ENCODE measurements around the gene PRKD1.
"Not testable (repeated sequence)": the region's sequence is repeated elsewhere in the genome, so short reads cannot be mapped to it uniquely, and the experiment has no call there.

Gene PRKD1

GRCh38 chr14:29783556-29783955 lies 144.1 kb downstream of the PRKD1 start:
- no peaks in the 10 kb centered on the region for H3K27me3 ChIP-seq (ENCODE audit: control insufficient read depth, insufficient read depth, low read length)
- no peaks in the 10 kb centered on the region for H3K36me3 ChIP-seq (ENCODE audit: control insufficient read depth, insufficient read depth, low read length)
- no peak overlapping the region for H3K4me3 ChIP-seq (ENCODE audit: low read depth, low read length)
- H3K9me3 ChIP-seq (ENCODE audit: control insufficient read depth, insufficient read depth, low read length): no peaks in the 10 kb centered on the region
- H3K9ac ChIP-seq (ENCODE audit: low read depth, low read length): no peak overlapping the region
- no peaks in the 10 kb centered on the region for H3K4me1 ChIP-seq (ENCODE audit: control insufficient read depth, insufficient read depth, low read length)

- H3K4me1 ChIP-seq (ENCODE audit: control insufficient read depth, insufficient read depth, low read length): no peaks in the 10 kb centered on the region
- no peak overlapping the region for H3K4me3 ChIP-seq (ENCODE audit: low read depth, low read length)
- no peaks in the 10 kb centered on the region for H3K27me3 ChIP-seq (ENCODE audit: control insufficient read depth, insufficient read depth, low read length)
- no peaks in the 10 kb centered on the region for H3K9me3 ChIP-seq (ENCODE audit: control insufficient read depth, insufficient read depth, low read length)
- no peak overlapping the region for H3K9ac ChIP-seq (ENCODE audit: low read depth, low read length)
- H3K36me3 ChIP-seq (ENCODE audit: control insufficient read depth, insufficient read depth, low read length): no peaks in the 10 kb centered on the region
Observed at GRCh38 chr14:29782041-29782440, 145.6 kb downstream of the PRKD1 start.

- not testable (repeated sequence) for H3K9ac ChIP-seq (ENCODE audit: low read depth, low read length); H3K4me1 ChIP-seq (ENCODE audit: control insufficient read depth, insufficient read depth, low read length); H3K36me3 ChIP-seq (ENCODE audit: control insufficient read depth, insufficient read depth, low read length); H3K27me3 ChIP-seq (ENCODE audit: control insufficient read depth, insufficient read depth, low read length); H3K9me3 ChIP-seq (ENCODE audit: control insufficient read depth, insufficient read depth, low read length); H3K4me3 ChIP-seq (ENCODE audit: low read depth, low read length)
Observed at GRCh38 chr14:29777142-29777541, 150.5 kb downstream of the PRKD1 start.

- H3K27me3 ChIP-seq (ENCODE audit: control insufficient read depth, insufficient read depth, low read length): no peaks in the 10 kb centered on the region
- peaks cover 6% of the 10 kb centered on the region for H3K9me3 ChIP-seq (ENCODE audit: control insufficient read depth, insufficient read depth, low read length)
- no peaks in the 10 kb centered on the region for H3K4me1 ChIP-seq (ENCODE audit: control insufficient read depth, insufficient read depth, low read length)
- peaks cover 5% of the 10 kb centered on the region for H3K36me3 ChIP-seq (ENCODE audit: control insufficient read depth, insufficient read depth, low read length)
- H3K4me3 ChIP-seq (ENCODE audit: low read depth, low read length): no peak overlapping the region
- no peak overlapping the region for H3K9ac ChIP-seq (ENCODE audit: low read depth, low read length)
Observed at GRCh38 chr14:29773990-29774389, 153.7 kb downstream of the PRKD1 start.

- H3K27me3 ChIP-seq (ENCODE audit: control insufficient read depth, insufficient read depth, low read length): no peaks in the 10 kb centered on the region
- no peak overlapping the region for H3K9ac ChIP-seq (ENCODE audit: low read depth, low read length)
- no peaks in the 10 kb centered on the region for H3K4me1 ChIP-seq (ENCODE audit: control insufficient read depth, insufficient read depth, low read length)
- no peaks in the 10 kb centered on the region for H3K36me3 ChIP-seq (ENCODE audit: control insufficient read depth, insufficient read depth, low read length)
- H3K4me3 ChIP-seq (ENCODE audit: low read depth, low read length): no peak overlapping the region
- H3K9me3 ChIP-seq (ENCODE audit: control insufficient read depth, insufficient read depth, low read length): no peaks in the 10 kb centered on the region
Observed at GRCh38 chr14:29763342-29763858, 164.2 kb downstream of the PRKD1 start.

GRCh38 chr14:29759521-29760340 lies 167.9 kb downstream of the PRKD1 start:
- Histone ChIP-seq H3K9ac (ENCODE audit: low read depth, low read length) (no peak overlapping the region), H3K4me3 (ENCODE audit: low read depth, low read length) (no peak overlapping the region), H3K9me3 (ENCODE audit: control insufficient read depth, insufficient read depth, low read length) (no peaks in the 10 kb centered on the region), H3K4me1 (ENCODE audit: control insufficient read depth, insufficient read depth, low read length) (no peaks in the 10 kb centered on the region), H3K36me3 (ENCODE audit: control insufficient read depth, insufficient read depth, low read length) (no peaks in the 10 kb centered on the region), H3K27me3 (ENCODE audit: control insufficient read depth, insufficient read depth, low read length) (no peaks in the 10 kb centered on the region)

- Histone ChIP-seq H3K4me1 (ENCODE audit: control insufficient read depth, insufficient read depth, low read length) (no peaks in the 10 kb centered on the region), H3K36me3 (ENCODE audit: control insufficient read depth, insufficient read depth, low read length) (no peaks in the 10 kb centered on the region), H3K4me3 (ENCODE audit: low read depth, low read length) (no peak overlapping the region), H3K27me3 (ENCODE audit: control insufficient read depth, insufficient read depth, low read length) (no peaks in the 10 kb centered on the region), H3K9ac (ENCODE audit: low read depth, low read length) (no peak overlapping the region), H3K9me3 (ENCODE audit: control insufficient read depth, insufficient read depth, low read length) (no peaks in the 10 kb centered on the region)
Observed at GRCh38 chr14:29757711-29758233, 169.9 kb downstream of the PRKD1 start.

- Histone ChIP-seq H3K9me3 (ENCODE audit: control insufficient read depth, insufficient read depth, low read length) (no peaks in the 10 kb centered on the region), H3K4me1 (ENCODE audit: control insufficient read depth, insufficient read depth, low read length) (no peaks in the 10 kb centered on the region), H3K9ac (ENCODE audit: low read depth, low read length) (no peak overlapping the region), H3K36me3 (ENCODE audit: control insufficient read depth, insufficient read depth, low read length) (no peaks in the 10 kb centered on the region), H3K27me3 (ENCODE audit: control insufficient read depth, insufficient read depth, low read length) (no peaks in the 10 kb centered on the region), H3K4me3 (ENCODE audit: low read depth, low read length) (no peak overlapping the region)
Observed at GRCh38 chr14:29757188-29757680, 170.4 kb downstream of the PRKD1 start.

- Histone ChIP-seq H3K36me3 (ENCODE audit: control insufficient read depth, insufficient read depth, low read length) (no peaks in the 10 kb centered on the region), H3K4me1 (ENCODE audit: control insufficient read depth, insufficient read depth, low read length) (no peaks in the 10 kb centered on the region), H3K27me3 (ENCODE audit: control insufficient read depth, insufficient read depth, low read length) (no peaks in the 10 kb centered on the region), H3K9me3 (ENCODE audit: control insufficient read depth, insufficient read depth, low read length) (no peaks in the 10 kb centered on the region), H3K4me3 (ENCODE audit: low read depth, low read length) (no peak overlapping the region), H3K9ac (ENCODE audit: low read depth, low read length) (no peak overlapping the region)
Observed at GRCh38 chr14:29756019-29756385, 171.6 kb downstream of the PRKD1 start.

GRCh38 chr14:29755311-29756018 lies 172.2 kb downstream of the PRKD1 start:
- H3K27me3 ChIP-seq (ENCODE audit: control insufficient read depth, insufficient read depth, low read length): no peaks in the 10 kb centered on the region
- H3K9me3 ChIP-seq (ENCODE audit: control insufficient read depth, insufficient read depth, low read length): no peaks in the 10 kb centered on the region
- H3K4me3 ChIP-seq (ENCODE audit: low read depth, low read length): no peak overlapping the region
- no peak overlapping the region for H3K9ac ChIP-seq (ENCODE audit: low read depth, low read length)
- H3K4me1 ChIP-seq (ENCODE audit: control insufficient read depth, insufficient read depth, low read length): no peaks in the 10 kb centered on the region
- H3K36me3 ChIP-seq (ENCODE audit: control insufficient read depth, insufficient read depth, low read length): no peaks in the 10 kb centered on the region

- no peaks in the 10 kb centered on the region for H3K36me3 ChIP-seq (ENCODE audit: control insufficient read depth, insufficient read depth, low read length)
- no peaks in the 10 kb centered on the region for H3K27me3 ChIP-seq (ENCODE audit: control insufficient read depth, insufficient read depth, low read length)
- no peak overlapping the region for H3K9ac ChIP-seq (ENCODE audit: low read depth, low read length)
- no peaks in the 10 kb centered on the region for H3K9me3 ChIP-seq (ENCODE audit: control insufficient read depth, insufficient read depth, low read length)
- H3K4me3 ChIP-seq (ENCODE audit: low read depth, low read length): no peak overlapping the region
- no peaks in the 10 kb centered on the region for H3K4me1 ChIP-seq (ENCODE audit: control insufficient read depth, insufficient read depth, low read length)
Observed at GRCh38 chr14:29754134-29754533, 173.5 kb downstream of the PRKD1 start.
